Ovary (tissue), 9 donors: Measurements from ENCODE around the gene ZNF579. TPM values are rescaled to one million over a fixed set of nuclear protein-coding genes. Genes with fewer than 3 reads are reported as not detected.
A peak's percentile ranks its signal among the peaks of the same experiment; 100 is the strongest.
"Not testable (repeated sequence)": the region's sequence is repeated elsewhere in the genome, so short reads cannot be mapped to it uniquely, and the experiment has no call there.

Experiments used
- DNase-seq, 5 donors: peaks; one replicate each; pipeline ENCODE4 v3.0.0-alpha.2; 2019 to 2020
- H3K27ac ChIP-seq, 2 donors: fragments of 200-600 bp; one replicate each; pipeline versions ENCODE4 v1.5.1 to v1.8.0; 2019 to 2022
- H3K27me3 ChIP-seq: fragments of 200-600 bp; one replicate; pipeline ENCODE4 v1.8.0; 2022
- H3K36me3 ChIP-seq: fragments of 200-600 bp; sonication (generic); one replicate; pipeline ENCODE4 v1.5.1; 2019
- H3K4me1 ChIP-seq: one replicate; pipeline ENCODE4 v1.8.1; 2013; ENCODE audit warnings: mild to moderate bottlenecking, moderate library complexity; ENCODE audit not compliant: insufficient read depth
- H3K4me3 ChIP-seq: fragments of 200-600 bp; sonication (generic); one replicate; pipeline ENCODE4 v1.5.1; 2017
- H3K9me3 ChIP-seq, 2 donors: fragments of 200-600 bp in 1 of 2; sonication (generic) in 1 of 2; one replicate each; pipeline versions ENCODE4 v1.5.1 to v1.8.1; 2013 to 2019; ENCODE audit warnings: mild to moderate bottlenecking in 1 of 2, moderate library complexity in 1 of 2
- CTCF ChIP-seq, 3 donors: fragments of 450-650 bp in 2 of 3; fragments of 200-600 bp in 1 of 3; IDR thresholded peaks; one replicate each; pipeline versions ENCODE4 v1.5.1 to v1.8.0; 2016 to 2022; ENCODE audit warnings: antibody characterized with exemption in 3 of 3, mild to moderate bottlenecking in 1 of 3
- EP300 ChIP-seq: sonication (generic); formaldehyde crosslinking; IDR thresholded peaks from one replicate; pipeline ENCODE4 v1.6.1; 2017; ENCODE audit warnings: antibody characterized with exemption
- POLR2A ChIP-seq: fragments of 450-650 bp; IDR thresholded peaks from one replicate; pipeline ENCODE4 v1.6.1; 2017; ENCODE audit warnings: antibody characterized with exemption, mild to moderate bottlenecking, moderate library complexity
- WGBS, 3 donors: extraction: QIAGEN DNeasy Blood & Tissue Kit in 1 of 3; methylation state at CpG; one replicate each; pipeline versions ENCODE4 v1.1.5 to v1.1.7; 2013 to 2017; 5-methylcytosine and 5-hydroxymethylcytosine counted together
- intact Hi-C, 4 donors: fragments of 100-400 bp; cut with DNase I; formaldehyde crosslinking; loops; one replicate each; pipeline versions ENCODE4 v1.11.0 to v1.15.1; 2022 to 2023
- polyA plus RNA-seq, 2 donors: library from polyadenylated mRNA; stranded (reverse); fragments of 200-250 nt in 1 of 2; fragments of 350-450 nt in 1 of 2; fragmentation: Illumina TruSeq in 1 of 2; extraction: RNeasy Lipid Tissue Mini Kit (QIAGEN cat#74804) in 1 of 2; gene quantifications; one replicate each; pipeline ENCODE4 v1.2.3, GENCODE V29; 2013 to 2014
- total RNA-seq, 7 donors: library from RNA; depleted of rRNA in 2 of 7; stranded (reverse); fragments of >200 nt in 2 of 7; fragmentation: NEBNext Ultra II Directional in 3 of 7; extraction: Animal tissue kit (Norgen Biotek cat#: 25700) in 3 of 7; gene quantifications; one replicate each; pipeline versions ENCODE4 v1.1.0 to v1.2.4, GENCODE V29; 2016 to 2023
- donor health status: DM: no; HTN: no; CAD: no; lungs with moderate emphysema.
- donor health status: DM: no; HTN: no; CAD: no.
- donor health status: Bipolar disorder and iron deficiency.
- donor health status: DM: yes; HTN: yes; CAD: no.
- donor health status: DM: no; HTN: no; CAD: no.
- donor health status: DM: yes; HTN: yes; CAD: no.

The ZNF579 gene
- total and polyA plus RNA-seq, 9 donors, result 2.7 to 24.4 (median 15.6) TPM

DNA sequence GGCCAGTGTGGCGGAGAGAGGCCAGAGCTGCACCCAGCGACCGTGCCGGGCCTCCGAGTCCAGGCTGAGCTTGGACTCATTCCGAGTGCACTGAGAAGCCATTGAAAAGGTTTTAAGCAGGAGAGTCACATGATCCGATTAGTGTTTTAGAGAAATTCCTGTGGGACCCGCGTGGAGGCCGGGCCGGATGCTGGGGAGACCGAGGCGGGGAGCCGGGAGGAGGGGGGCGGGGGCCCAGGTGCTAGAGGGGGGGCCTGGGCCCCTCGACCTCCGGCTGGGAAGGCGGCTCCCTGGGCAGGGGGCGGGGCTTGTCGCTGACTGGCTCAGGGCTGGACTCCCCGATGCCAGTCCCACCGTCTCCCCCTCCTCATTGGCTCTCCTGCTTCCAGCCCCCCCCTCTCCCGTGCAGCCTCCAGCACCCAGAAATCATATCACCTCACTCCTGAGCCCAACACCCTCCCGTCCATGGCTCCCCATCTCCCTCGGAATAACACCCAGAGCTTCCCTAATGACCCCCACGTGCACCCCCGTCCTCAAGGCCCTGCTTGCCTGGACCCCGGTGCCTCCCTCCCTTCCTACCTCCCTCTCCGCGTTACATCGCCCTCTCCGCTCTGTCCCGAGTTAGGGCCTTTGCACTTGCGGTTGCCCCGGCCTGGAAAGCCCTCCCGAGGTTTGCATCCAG is 5.2 kb upstream of the ZNF579 start:
- H3K4me3 ChIP-seq, result peak overlapping the region; percentile 29

GRCh38 chr19:55584871-55585270 is 4.2 kb upstream of the ZNF579 start:
- intact Hi-C loops, result no loop called here
- Histone ChIP-seq H3K27ac (no peak overlapping the region), H3K9me3 (no peaks in the 10 kb centered on the region), H3K36me3 (no peaks in the 10 kb centered on the region), H3K4me3 (no peak overlapping the region), H3K27me3 (no peaks in the 10 kb centered on the region), H3K4me1 (peaks cover 10% of the 10 kb centered on the region)
- no peak for DNase-seq
- WGBS, 3 donors, result 75 to 88% (median 79%) methylated on average over 11 of the region's 11 CpGs
- TF ChIP-seq CTCF (IDR thresholded peaks at IDR 0.05), result no peak
- no peak for TF ChIP-seq POLR2A
- no peak for TF ChIP-seq EP300

More for the DNA sequence above, 5.2 kb upstream of the ZNF579 start:
- peak overlapping the region in 1 of 2 donors; percentile 55 for H3K27ac ChIP-seq
- 1 to 2% (median 1%) methylated on average over 29 to 36 of the region's 36 CpGs for WGBS, 3 donors
- peak; percentile 85 to 92 (median 90) for DNase-seq
- H3K4me1 ChIP-seq, result peaks cover 10% of the 10 kb centered on the region
- no peaks in the 10 kb centered on the region for H3K27me3 ChIP-seq
- H3K36me3 ChIP-seq, result no peaks in the 10 kb centered on the region
- H3K9me3 ChIP-seq, result no peaks in the 10 kb centered on the region
- intact Hi-C loops, result no loop called here
- no peak for TF ChIP-seq POLR2A
- no peak for TF ChIP-seq CTCF (IDR thresholded peaks at IDR 0.05)

DNA sequence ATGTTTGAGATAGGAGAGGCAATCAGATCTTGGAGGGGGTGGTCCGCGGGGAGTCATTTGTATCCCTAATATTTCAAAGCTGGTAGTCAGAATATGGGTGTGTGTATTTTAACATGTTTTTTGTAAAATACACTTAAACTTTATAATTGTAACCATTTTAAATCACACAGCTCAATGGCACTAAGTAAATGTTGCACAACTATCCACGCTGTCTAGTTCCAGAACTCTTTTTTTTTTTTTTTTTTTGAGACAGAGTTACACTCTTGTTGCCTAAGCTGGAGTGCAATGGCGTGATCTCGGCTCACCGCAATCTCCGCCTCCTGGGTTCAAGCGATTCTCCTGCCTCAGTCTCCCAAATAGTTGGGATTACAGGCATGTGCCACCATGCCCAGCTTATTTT is 3.2 kb upstream of the ZNF579 start:
- H3K4me3 ChIP-seq, intact Hi-C loops, H3K9me3 ChIP-seq, H3K27me3 ChIP-seq, H3K27ac ChIP-seq, H3K36me3 ChIP-seq, DNase-seq: not testable (repeated sequence)
- peaks cover 13% of the 10 kb centered on the region for H3K4me1 ChIP-seq
- 63 to 72% (median 71%) methylated on average over 8 of the region's 8 CpGs for WGBS, 3 donors

GRCh38 chr19:55582284-55582683 is 1.6 kb upstream of the ZNF579 start:
- peak overlapping the region in 1 of 2 donors; percentile 11 for H3K27ac ChIP-seq
- peaks cover 11% of the 10 kb centered on the region for H3K4me1 ChIP-seq
- H3K4me3 ChIP-seq, intact Hi-C loops, DNase-seq, H3K27me3 ChIP-seq, H3K36me3 ChIP-seq, H3K9me3 ChIP-seq: not testable (repeated sequence)
- WGBS, 3 donors, result 32 to 40% (median 34%) methylated on average over 4 of the region's 4 CpGs

- no peak overlapping the region for H3K27ac ChIP-seq
- no peak for DNase-seq
- intact Hi-C loops, result no loop called here
- H3K4me1 ChIP-seq, result peaks cover 11% of the 10 kb centered on the region
- TF ChIP-seq POLR2A, result no peak
- TF ChIP-seq CTCF (IDR thresholded peaks at IDR 0.05), result no peak
- TF ChIP-seq EP300, result no peak
- no peaks in the 10 kb centered on the region for H3K9me3 ChIP-seq
- no peak overlapping the region for H3K4me3 ChIP-seq
- H3K27me3 ChIP-seq, result no peaks in the 10 kb centered on the region
- WGBS, 3 donors, result 0 to 5% (median 4%) methylated on average over 6 of the region's 6 CpGs
- no peaks in the 10 kb centered on the region for H3K36me3 ChIP-seq
These were observed 1.2 kb upstream of the ZNF579 start for GRCh38 chr19:55581823-55582223.
